ENCODE data around the gene CTDSP2.
A peak's percentile ranks its signal among the peaks of the same experiment; 100 is the strongest.
"Not testable (repeated sequence)": the region's sequence is repeated elsewhere in the genome, so short reads cannot be mapped to it uniquely, and the experiment has no call there.

CTDSP2 gene

GRCh38 chr12:57833672-57834071 lies 12.9 kb downstream of the CTDSP2 start:
- DNase-seq, result no peak

- no peak for DNase-seq
Measured at GRCh38 chr12:57832966-57833365, 13.6 kb downstream of the CTDSP2 start.

DNA sequence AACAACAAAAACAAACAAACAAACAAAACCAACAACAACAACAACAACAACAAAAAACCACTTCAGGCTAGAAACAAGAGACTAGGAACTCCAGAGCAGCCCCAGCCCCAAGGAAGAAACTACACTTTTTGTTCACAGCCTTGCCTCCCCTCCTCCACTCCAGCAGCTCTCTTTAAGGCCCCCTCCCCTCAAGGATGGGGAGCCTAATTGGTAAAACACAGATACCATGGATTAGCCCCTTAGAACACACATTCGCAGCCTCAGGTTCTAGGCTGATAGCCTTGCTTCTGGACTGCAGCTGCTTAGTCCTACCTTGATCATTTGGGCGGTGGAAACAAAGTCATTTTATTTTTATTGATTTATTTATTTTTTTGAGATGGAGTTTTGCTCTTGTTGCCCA lies 16.1 kb downstream of the CTDSP2 start:
- no peak for DNase-seq

- DNase-seq, result no peak
Measured at GRCh38 chr12:57829025-57829777, 17.3 kb downstream of the CTDSP2 start.

- no peak for DNase-seq
Measured at GRCh38 chr12:57826966-57827365, 19.6 kb downstream of the CTDSP2 start.

GRCh38 chr12:57826400-57826799 lies 20.1 kb downstream of the CTDSP2 start:
- no peak for DNase-seq

DNA sequence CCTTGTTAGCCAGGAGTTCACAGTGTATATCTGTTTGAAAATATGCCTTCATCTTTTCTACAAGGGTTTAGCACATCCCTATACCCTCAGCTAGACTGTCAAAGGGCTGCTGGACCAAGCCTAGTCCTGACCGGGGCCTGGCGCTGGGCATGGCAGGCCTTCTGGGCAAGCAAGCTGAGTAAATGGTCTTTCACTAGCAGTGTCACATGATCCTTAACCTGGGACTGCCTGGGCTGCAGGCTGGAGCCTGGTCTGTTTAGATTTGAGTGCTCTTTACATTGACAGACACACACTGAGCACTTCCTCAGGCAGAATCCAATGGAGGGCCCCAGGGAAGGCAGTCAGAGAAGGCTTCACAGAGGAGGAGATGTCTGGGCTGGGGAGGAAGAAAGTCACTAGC lies 21.1 kb downstream of the CTDSP2 start:
- no peak for DNase-seq

- DNase-seq, result no peak
Measured at GRCh38 chr12:57823908-57824640, 22.5 kb downstream of the CTDSP2 start.

GRCh38 chr12:57823131-57823907 lies 23.2 kb downstream of the CTDSP2 start:
- no peak for DNase-seq

GRCh38 chr12:57822392-57823130 lies 24.0 kb downstream of the CTDSP2 start:
- no peak for DNase-seq

DNA sequence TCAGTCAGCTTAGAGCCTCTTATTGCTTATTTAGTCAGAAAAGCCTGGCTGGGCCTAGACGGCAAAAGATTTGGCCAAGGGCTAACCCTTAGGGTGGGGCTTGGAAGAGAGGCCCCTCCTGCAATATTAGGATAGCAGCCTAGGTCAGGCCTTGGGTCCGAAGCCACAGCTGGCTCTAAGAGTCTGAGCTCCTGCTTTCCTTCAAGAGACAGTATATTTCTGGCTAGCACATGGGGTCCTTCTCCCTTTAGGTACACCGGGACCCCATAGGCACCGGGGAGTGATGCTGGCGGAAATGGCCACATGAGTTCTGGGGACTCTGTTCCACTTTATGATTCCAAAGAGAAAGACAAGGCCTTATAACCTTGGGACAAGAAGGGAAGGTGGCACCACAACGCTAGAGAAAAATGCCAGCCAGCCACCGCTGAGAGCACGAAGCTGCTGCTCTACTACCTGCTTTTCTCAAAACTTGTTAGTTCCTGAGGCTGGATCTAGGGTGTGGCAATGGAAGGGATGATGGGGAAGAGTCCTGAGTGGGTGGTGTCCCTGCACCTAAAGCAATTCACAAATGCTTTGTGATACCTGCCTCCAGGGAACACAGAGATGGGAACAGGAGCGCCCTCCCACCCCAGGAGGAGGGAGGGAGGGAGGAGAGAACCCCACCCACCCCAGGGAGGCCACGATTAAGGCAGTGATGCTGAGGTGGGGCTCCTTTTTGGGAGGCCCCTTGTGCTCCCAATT lies 24.9 kb downstream of the CTDSP2 start:
- DNase-seq, result no peak

DNA sequence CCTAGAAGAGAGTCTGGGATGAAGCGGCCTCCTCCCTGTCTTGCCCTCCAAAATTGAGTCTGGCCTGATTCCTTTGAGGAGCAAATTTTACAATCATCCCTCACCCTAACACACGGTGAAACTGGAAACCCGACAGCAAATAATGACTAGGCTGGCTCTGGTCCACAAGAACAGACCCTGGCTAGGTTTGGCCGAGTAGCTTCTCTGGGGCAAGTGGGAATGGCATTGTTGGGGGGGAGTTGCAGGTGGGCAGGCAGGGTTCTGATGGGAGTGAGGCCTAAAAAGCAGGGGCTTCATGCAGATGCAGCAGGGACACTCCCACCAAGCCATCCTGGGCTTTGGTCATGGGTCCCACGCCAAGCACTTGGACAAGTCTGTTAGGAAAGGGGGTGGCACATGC lies 25.5 kb downstream of the CTDSP2 start:
- DNase-seq, result not testable (repeated sequence)

- DNase-seq, result not testable (repeated sequence)
Measured at GRCh38 chr12:57820119-57820518, 26.4 kb downstream of the CTDSP2 start.

GRCh38 chr12:57817990-57818331 lies 28.6 kb downstream of the CTDSP2 start:
- not testable (repeated sequence) for DNase-seq

- DNase-seq, result peak; percentile 43
Measured at GRCh38 chr12:57817261-57817989, 29.1 kb downstream of the CTDSP2 start.

GRCh38 chr12:57816855-57817151 lies 29.7 kb downstream of the CTDSP2 start:
- peak; percentile 84 for DNase-seq

DNA sequence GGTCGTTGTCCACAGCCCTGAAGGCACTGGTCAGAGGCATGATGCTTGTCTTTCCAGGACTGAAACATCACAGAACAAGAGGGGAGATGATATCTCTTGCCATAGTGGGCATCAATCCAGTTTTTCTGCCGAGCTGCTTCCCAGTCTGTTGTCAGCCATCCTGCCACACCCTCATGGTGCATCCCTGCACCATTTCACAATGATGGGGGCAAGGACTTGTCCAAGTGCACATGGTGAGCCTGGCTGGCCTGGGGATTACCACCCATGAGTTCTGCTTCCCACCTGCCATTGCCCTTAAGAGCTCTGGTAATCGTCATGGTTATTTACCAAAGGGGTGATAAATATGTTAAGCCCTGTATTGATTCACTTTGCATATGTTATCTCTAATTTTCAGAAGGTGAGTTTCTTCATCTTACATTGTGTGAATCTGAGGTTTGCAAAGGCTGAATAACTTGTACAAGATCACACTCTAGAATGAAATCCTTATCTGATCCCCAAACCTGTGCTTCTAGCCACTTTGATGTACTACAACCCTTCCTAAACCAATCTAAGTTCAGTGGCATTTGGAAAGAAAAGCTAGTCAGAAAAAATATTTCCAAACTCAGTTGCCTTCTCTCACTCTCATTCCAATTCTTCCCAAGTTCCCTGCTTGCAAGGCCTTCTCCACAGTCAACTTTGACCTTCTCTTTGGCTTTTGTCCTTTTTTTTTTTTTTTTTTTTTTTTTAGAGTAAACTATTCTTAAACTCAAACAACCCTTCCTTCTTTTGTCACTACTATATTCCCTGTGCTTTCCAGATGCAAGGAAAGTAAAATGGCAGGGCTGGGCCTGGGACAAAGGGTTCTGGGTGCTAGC lies 30.3 kb downstream of the CTDSP2 start:
- peak; percentile 19 for DNase-seq

- DNase-seq, result no peak
Measured at GRCh38 chr12:57815177-57816000, 31.1 kb downstream of the CTDSP2 start.

DNA sequence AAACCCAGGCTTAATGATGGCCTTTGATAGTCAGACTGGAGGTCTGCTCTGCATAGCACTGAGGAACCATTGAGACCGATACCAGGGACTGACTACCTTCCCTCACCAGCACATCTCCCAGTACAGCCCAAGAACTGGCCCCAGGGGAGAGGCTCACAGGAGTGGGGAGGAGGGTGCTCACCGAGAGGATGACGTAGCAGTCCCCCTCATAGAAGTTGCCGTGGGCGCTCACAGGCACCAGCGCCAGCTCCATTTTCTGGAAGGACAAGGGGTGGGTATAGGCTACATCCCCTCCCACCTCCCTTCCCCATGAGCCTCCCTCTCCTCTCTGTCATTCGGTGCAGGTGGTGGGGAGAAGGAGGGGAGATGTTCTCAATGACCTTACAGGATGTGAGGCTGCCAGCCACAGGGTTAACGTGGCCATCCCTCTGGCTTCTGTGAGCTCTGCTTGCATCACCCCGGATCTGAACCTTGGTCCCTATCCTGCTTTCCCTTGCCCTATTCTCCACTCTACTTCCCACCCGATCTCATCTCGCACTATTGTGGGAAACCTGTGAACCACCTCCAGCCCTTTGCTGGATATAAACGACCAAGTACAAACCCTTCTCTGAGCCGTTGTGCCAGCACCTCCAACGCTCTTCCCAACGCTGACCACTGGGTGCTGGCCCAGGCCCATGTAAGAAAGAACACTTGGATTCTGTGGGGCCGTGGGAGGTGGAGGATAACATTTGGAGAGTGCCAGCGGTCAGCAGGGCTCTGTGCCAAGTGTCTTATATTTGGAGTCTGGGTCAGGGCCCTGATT lies 32.4 kb downstream of the CTDSP2 start:
- no peak for DNase-seq
